Activated CD4-positive, alpha-beta T cell treated with anti-CD3 and anti-CD28 coated beads, Interleukin-2, amount 50 U/mL, for 1 hour (primary cell): Measurements from ENCODE around the gene ADTRP.
"Not testable (repeated sequence)": the region's sequence is repeated elsewhere in the genome, so short reads cannot be mapped to it uniquely, and the experiment has no call there.

Source experiments
- DNase-seq: peaks from one replicate; pipeline ENCODE4 v3.0.0-alpha.2; 2020

ADTRP gene

GRCh38 chr6:11802886-11803590 is 24.4 kb upstream of the ADTRP start:
- DNase-seq = no peak

GRCh38 chr6:11800531-11800930 is 21.9 kb upstream of the ADTRP start:
- DNase-seq = not testable (repeated sequence)

GRCh38 chr6:11798538-11798937 is 19.9 kb upstream of the ADTRP start:
- no peak for DNase-seq

GRCh38 chr6:11798096-11798495 is 19.5 kb upstream of the ADTRP start:
- no peak for DNase-seq

- no peak for DNase-seq
These were observed 18.2 kb upstream of the ADTRP start for GRCh38 chr6:11796829-11797228.

- DNase-seq = no peak
These were observed 16.8 kb upstream of the ADTRP start for GRCh38 chr6:11795403-11795802.

- no peak for DNase-seq
These were observed 14.7 kb upstream of the ADTRP start for GRCh38 chr6:11793277-11793676.

GRCh38 chr6:11791354-11792107 is 12.9 kb upstream of the ADTRP start:
- no peak for DNase-seq

GRCh38 chr6:11789744-11790143 is 11.1 kb upstream of the ADTRP start:
- DNase-seq = no peak

GRCh38 chr6:11788043-11788442 is 9.4 kb upstream of the ADTRP start:
- DNase-seq = no peak

- peak; percentile 16 for DNase-seq
These were observed 7.4 kb upstream of the ADTRP start for GRCh38 chr6:11785774-11786579.

GRCh38 chr6:11785415-11785773 is 6.8 kb upstream of the ADTRP start:
- no peak for DNase-seq

GRCh38 chr6:11784341-11784740 is 5.7 kb upstream of the ADTRP start:
- DNase-seq = no peak

GRCh38 chr6:11783524-11784064 is 5.0 kb upstream of the ADTRP start:
- no peak for DNase-seq

- no peak for DNase-seq
These were observed 3.9 kb upstream of the ADTRP start for GRCh38 chr6:11782524-11782923.

- no peak for DNase-seq
These were observed 1.5 kb upstream of the ADTRP start for GRCh38 chr6:11780097-11780428.

GRCh38 chr6:11779329-11780096 is 910 bp upstream of the ADTRP start:
- DNase-seq = no peak

GRCh38 chr6:11778036-11778435 is 567 bp downstream of the ADTRP start:
- DNase-seq = no peak

GRCh38 chr6:11775791-11776409 is 2.7 kb downstream of the ADTRP start:
- DNase-seq = no peak

GRCh38 chr6:11774426-11774825 is 4.2 kb downstream of the ADTRP start:
- no peak for DNase-seq

GRCh38 chr6:11773581-11773980 is 5.0 kb downstream of the ADTRP start:
- no peak for DNase-seq

- no peak for DNase-seq
These were observed 5.6 kb downstream of the ADTRP start for GRCh38 chr6:11773013-11773412.
